H9 (cell line): ENCODE measurements around the gene TLR10. TPM values are rescaled to one million over a fixed set of nuclear protein-coding genes. Genes with fewer than 3 reads are reported as not detected.

Source experiments
- DNase-seq: peaks from one replicate; pipeline ENCODE4 v3.0.0-alpha.2; 2017
- H2AFZ ChIP-seq: one replicate; pipeline ENCODE4 v1.6.1; 2013; ENCODE audit warnings: mild to moderate bottlenecking, low read length, control low read depth, moderate library complexity
- H2AK5ac ChIP-seq: 2 replicates; pipeline ENCODE4 v1.6.1; 2013; ENCODE audit warnings: low read length, control low read depth, mixed read lengths; ENCODE audit not compliant: insufficient read length
- H2BK120ac ChIP-seq: one replicate; pipeline ENCODE4 v1.6.1; 2013; ENCODE audit warnings: low read depth, mild to moderate bottlenecking, low read length, control low read depth, inconsistent platforms; ENCODE audit not compliant: poor library complexity, severe bottlenecking
- H2BK12ac ChIP-seq: 2 replicates; pipeline ENCODE4 v1.6.1; 2013; ENCODE audit warnings: low read length, control low read depth, mixed read lengths, low read depth; ENCODE audit not compliant: insufficient read length
- H2BK15ac ChIP-seq: 2 replicates; pipeline ENCODE4 v1.6.1; 2013; ENCODE audit warnings: low read depth, low read length, control low read depth
- H2BK20ac ChIP-seq: one replicate; pipeline ENCODE4 v1.6.1; 2013; ENCODE audit warnings: low read depth, mild to moderate bottlenecking, low read length, control low read depth, inconsistent platforms; ENCODE audit not compliant: poor library complexity, severe bottlenecking
- H2BK5ac ChIP-seq: 2 replicates; pipeline ENCODE4 v1.6.1; 2013; ENCODE audit warnings: low read length, control low read depth, mixed read lengths; ENCODE audit not compliant: insufficient read length
- H3K14ac ChIP-seq: 2 replicates; pipeline ENCODE4 v1.6.1; 2013; ENCODE audit warnings: low read length, control low read depth; ENCODE audit not compliant: insufficient read depth
- H3K18ac ChIP-seq: 2 replicates; pipeline ENCODE4 v1.6.1; 2013; ENCODE audit warnings: low read depth, mild to moderate bottlenecking, mixed read lengths, low read length, control low read depth; ENCODE audit not compliant: insufficient read length
- H3K23ac ChIP-seq: 2 replicates; pipeline ENCODE4 v1.6.1; 2013; ENCODE audit warnings: low read length, control low read depth, mixed read lengths, low read depth; ENCODE audit not compliant: insufficient read length
- H3K23me2 ChIP-seq: 2 replicates; pipeline ENCODE4 v1.6.1; 2013; ENCODE audit warnings: low read depth, mild to moderate bottlenecking, mixed read lengths, low read length, control low read depth; ENCODE audit not compliant: insufficient read length, poor library complexity, severe bottlenecking
- H3K27ac ChIP-seq: 2 replicates; pipeline ENCODE4 v1.5.1; 2013; ENCODE audit warnings: low read length, control low read depth, mixed read lengths, low read depth; ENCODE audit not compliant: insufficient read length
- H3K27me3 ChIP-seq: 2 replicates; pipeline ENCODE4 v1.6.1; 2013; ENCODE audit warnings: low read length, control low read depth, inconsistent platforms; ENCODE audit not compliant: insufficient read depth
- H3K4ac ChIP-seq: 2 replicates; pipeline ENCODE4 v1.6.1; 2013; ENCODE audit warnings: low read depth, mild to moderate bottlenecking, control low read depth, inconsistent platforms, low read length, moderate library complexity
- H3K4me1 ChIP-seq: 2 replicates; pipeline ENCODE4 v1.6.1; 2013; ENCODE audit warnings: low read length, control low read depth, inconsistent platforms; ENCODE audit not compliant: insufficient read depth
- H3K4me2 ChIP-seq: 2 replicates; pipeline ENCODE4 v1.6.1; 2013; ENCODE audit warnings: low read length, control low read depth, mixed read lengths; ENCODE audit not compliant: insufficient read length, insufficient read depth
- H3K56ac ChIP-seq: 2 replicates; pipeline ENCODE4 v1.6.1; 2013; ENCODE audit warnings: low read depth, mild to moderate bottlenecking, mixed read lengths, low read length, control low read depth; ENCODE audit not compliant: insufficient read length
- H3K79me1 ChIP-seq: 2 replicates; pipeline ENCODE4 v1.6.1; 2013; ENCODE audit warnings: low read depth, mild to moderate bottlenecking, moderate library complexity, low read length, control low read depth, inconsistent platforms; ENCODE audit not compliant: insufficient read depth, poor library complexity, severe bottlenecking
- H3K79me2 ChIP-seq: 2 replicates; pipeline ENCODE4 v1.6.1; 2013; ENCODE audit warnings: low read length, control low read depth, inconsistent platforms; ENCODE audit not compliant: insufficient read depth
- H3K9ac ChIP-seq: 2 replicates; pipeline ENCODE4 v1.6.1; 2013; ENCODE audit warnings: low read length, control low read depth, mixed read lengths; ENCODE audit not compliant: insufficient read length; ENCODE audit errors: extremely low read depth
- H3K9me3 ChIP-seq: one replicate; pipeline ENCODE4 v1.6.1; 2013; ENCODE audit warnings: low read depth, low read length, inconsistent platforms; ENCODE audit not compliant: control insufficient read depth
- H3T11ph ChIP-seq: one replicate; pipeline ENCODE4 v1.6.1; 2013; ENCODE audit warnings: mild to moderate bottlenecking, low read length, control low read depth, inconsistent platforms
- H4K20me1 ChIP-seq: one replicate; pipeline ENCODE4 v1.6.1; 2013; ENCODE audit not compliant: control insufficient read depth, insufficient read length, insufficient read depth
- H4K5ac ChIP-seq: 2 replicates; pipeline ENCODE4 v1.6.1; 2013; ENCODE audit warnings: low read depth, mild to moderate bottlenecking, mixed read lengths, low read length, control low read depth; ENCODE audit not compliant: insufficient read length
- H4K8ac ChIP-seq: replicated peaks from 2 replicates; pipeline ENCODE4 v1.6.1; 2013; ENCODE audit warnings: low read length, control low read depth, mixed read lengths, low read depth; ENCODE audit not compliant: insufficient read length
- H4K91ac ChIP-seq: 2 replicates; pipeline ENCODE4 v1.6.1; 2013; ENCODE audit warnings: low read depth, mild to moderate bottlenecking, moderate library complexity, mixed read lengths, low read length, control low read depth; ENCODE audit not compliant: insufficient read length
- H3K27ac Mint-ChIP-seq, 3 experiments: 2 replicates in 2 of 3; 3 replicates in 1 of 3; pipeline ENCODE4 v1.8.0; 2020 to 2021; ENCODE audit warnings: mixed read lengths in 3 of 3, mild to moderate bottlenecking in 1 of 3, moderate library complexity in 1 of 3
- H3K27me3 Mint-ChIP-seq: 2 replicates; pipeline ENCODE4 v1.8.0; 2021; ENCODE audit warnings: low read depth, mild to moderate bottlenecking, moderate library complexity, mixed read lengths
- H3K36me3 Mint-ChIP-seq, 3 experiments: 2 replicates in 2 of 3; 3 replicates in 1 of 3; pipeline ENCODE4 v1.8.0; 2020 to 2021; ENCODE audit warnings: low read depth in 3 of 3, mixed read lengths in 3 of 3; ENCODE audit not compliant: insufficient read depth in 1 of 3
- H3K4me1 Mint-ChIP-seq, 2 experiments: 2 replicates each; pipeline ENCODE4 v1.8.0; 2020; ENCODE audit warnings: mixed read lengths in 2 of 2
- H3K4me3 Mint-ChIP-seq, 2 experiments: 2 replicates in 1 of 2; 3 replicates in 1 of 2; pipeline ENCODE4 v1.8.0; 2020 to 2021; ENCODE audit warnings: mild to moderate bottlenecking in 2 of 2, mixed read lengths in 2 of 2, moderate library complexity in 1 of 2
- H3K9me3 Mint-ChIP-seq, 2 experiments: 2 replicates in 1 of 2; 3 replicates in 1 of 2; pipeline ENCODE4 v1.8.0; 2020; ENCODE audit warnings: mild to moderate bottlenecking in 2 of 2, mixed read lengths in 2 of 2, moderate library complexity in 1 of 2
- CTCF ChIP-seq: fragments of 200-600 bp; sonication (generic); conservative IDR thresholded peaks from 3 replicates; pipeline ENCODE4 v1.8.0; 2021; ENCODE audit warnings: antibody characterized with exemption, mild to moderate bottlenecking
- total RNA-seq: library from RNA; stranded (reverse); gene quantifications from 2 replicates; pipeline ENCODE4 v1.2.1, GENCODE V29; 2021

TLR10 gene
- total RNA-seq, 1 experiment from 2014 or later = not detected

GRCh38 chr4:38747629-38748028 lies 35.2 kb downstream of the TLR10 start:
- Histone ChIP-seq H2AK5ac (no peak overlapping the region), H3K14ac (no peak overlapping the region), H4K8ac (no peak overlapping the region), H4K91ac (no peak overlapping the region), H4K20me1 (no peaks in the 10 kb centered on the region), H2BK12ac (no peak overlapping the region), H3K9me3 (no peaks in the 10 kb centered on the region), H3K23me2 (no peaks in the 10 kb centered on the region), H3K27ac (no peak overlapping the region), H3T11ph (no peak overlapping the region), H3K56ac (no peak overlapping the region), H2BK20ac (no peak overlapping the region), H3K4me2 (no peak overlapping the region), H3K4me1 (peaks cover 2% of the 10 kb centered on the region; the same call in 1 of the 2 replicates), H2BK5ac (no peak overlapping the region), H2AFZ (no peak overlapping the region), H2BK15ac (no peak overlapping the region), H3K79me1 (no peaks in the 10 kb centered on the region), H3K27me3 (no peaks in the 10 kb centered on the region), H3K79me2 (no peaks in the 10 kb centered on the region), H2BK120ac (no peak overlapping the region), H4K5ac (no peak overlapping the region), H3K23ac (no peak overlapping the region), H3K9ac (no peak overlapping the region), H3K18ac (no peak overlapping the region), H3K4ac (no peak overlapping the region)
- H3K4me1 Mint-ChIP-seq = peaks cover 0 to 5% of the 10 kb centered on the region in 2 experiments; a peak in 2 of 4 replicates
- peaks cover 16 to 21% of the 10 kb centered on the region in 2 experiments for H3K9me3 Mint-ChIP-seq
- no peak overlapping the region for H3K4me3 Mint-ChIP-seq
- H3K27me3 Mint-ChIP-seq = peaks cover 3% of the 10 kb centered on the region; the same call in 1 of the 2 replicates
- no peak for TF ChIP-seq CTCF
- H3K27ac Mint-ChIP-seq = no peak overlapping the region
- H3K36me3 Mint-ChIP-seq = peaks cover 8 to 17% (median 8%) of the 10 kb centered on the region in 3 experiments; a peak in 6 of 7 replicates
- no peak for DNase-seq
